ENCODE data around the gene POLR3C.
"Not testable (repeated sequence)": the region's sequence is repeated elsewhere in the genome, so short reads cannot be mapped to it uniquely, and the experiment has no call there.

Gene POLR3C

GRCh38 chr1:145823565-145824498 lies at the start of gene POLR3C, which contains the start of gene RNF115:
POLR3C (plus strand) TSS chr1:145824200; CDS start chr1:145825777, 1,577 bp downstream.
RNF115 (minus strand) TSS chr1:145824095; CDS start chr1:145823873, 222 bp downstream.
- DNase-seq (ENCODE audit: low spot score): peak; percentile 95

- DNase-seq (ENCODE audit: low spot score): no peak
Observed at GRCh38 chr1:145777357-145778145, 46.4 kb upstream of the POLR3C start.

GRCh38 chr1:145778146-145778540 lies 45.9 kb upstream of the POLR3C start:
- DNase-seq (ENCODE audit: low spot score): no peak

- no peak for DNase-seq (ENCODE audit: low spot score)
Observed at GRCh38 chr1:145782272-145783099, 41.5 kb upstream of the POLR3C start.

GRCh38 chr1:145784409-145784808 lies 39.6 kb upstream of the POLR3C start:
- DNase-seq (ENCODE audit: low spot score): no peak

GRCh38 chr1:145785547-145785946 lies 38.5 kb upstream of the POLR3C start:
- DNase-seq (ENCODE audit: low spot score): no peak

GRCh38 chr1:145786271-145786670 lies 37.7 kb upstream of the POLR3C start:
- no peak for DNase-seq (ENCODE audit: low spot score)

GRCh38 chr1:145788580-145788979 lies 35.4 kb upstream of the POLR3C start:
- no peak for DNase-seq (ENCODE audit: low spot score)

- not testable (repeated sequence) for DNase-seq (ENCODE audit: low spot score)
Observed at GRCh38 chr1:145791860-145792259, 32.1 kb upstream of the POLR3C start.

- no peak for DNase-seq (ENCODE audit: low spot score)
Observed at GRCh38 chr1:145792484-145792883, 31.5 kb upstream of the POLR3C start.

- DNase-seq (ENCODE audit: low spot score): no peak
Observed at GRCh38 chr1:145795257-145795881, 28.6 kb upstream of the POLR3C start.

- no peak for DNase-seq (ENCODE audit: low spot score)
Observed at GRCh38 chr1:145796753-145797152, 27.2 kb upstream of the POLR3C start.

GRCh38 chr1:145799806-145800205 lies 24.2 kb upstream of the POLR3C start:
- DNase-seq (ENCODE audit: low spot score): no peak

- DNase-seq (ENCODE audit: low spot score): no peak
Observed at GRCh38 chr1:145804235-145805045, 19.6 kb upstream of the POLR3C start.

GRCh38 chr1:145805057-145805456 lies 18.9 kb upstream of the POLR3C start:
- no peak for DNase-seq (ENCODE audit: low spot score)

GRCh38 chr1:145806408-145806807 lies 17.6 kb upstream of the POLR3C start:
- DNase-seq (ENCODE audit: low spot score): no peak

- DNase-seq (ENCODE audit: low spot score): no peak
Observed at GRCh38 chr1:145806844-145807243, 17.2 kb upstream of the POLR3C start.

- DNase-seq (ENCODE audit: low spot score): not testable (repeated sequence)
Observed at GRCh38 chr1:145812977-145813810, 10.8 kb upstream of the POLR3C start.

- not testable (repeated sequence) for DNase-seq (ENCODE audit: low spot score)
Observed at GRCh38 chr1:145818095-145818494, 5.9 kb upstream of the POLR3C start.
